ENCODE measurements around the gene TPSB2.

The TPSB2 gene

GRCh38 chr16:1181404-1182315 is 48.3 kb downstream of the TPSB2 start:
- no peak for DNase-seq

GRCh38 chr16:1180549-1181403 is 49.2 kb downstream of the TPSB2 start:
- DNase-seq: no peak

All from NCI-H1417 treated with DMSO at 0.1 percent for 48 hours (cell line).